Stimulated activated CD4-positive, alpha-beta T cell treated with anti-CD3 and anti-CD28 coated beads, TNF-alpha, amount 100 ng/mL, for 24 hours (primary cell): Measurements from ENCODE around the gene CAV3.

Source experiments
- DNase-seq, 3 experiments: peaks; one replicate each; pipeline ENCODE4 v3.0.0-alpha.2; 2020; ENCODE audit warnings: low read depth in 3 of 3

CAV3 gene

GRCh38 chr3:8761866-8762265, 28.3 kb downstream of the CAV3 start:
- DNase-seq: no peak

- DNase-seq: no peak
Observed at GRCh38 chr3:8762607-8763377, 29.2 kb downstream of the CAV3 start.

DNA sequence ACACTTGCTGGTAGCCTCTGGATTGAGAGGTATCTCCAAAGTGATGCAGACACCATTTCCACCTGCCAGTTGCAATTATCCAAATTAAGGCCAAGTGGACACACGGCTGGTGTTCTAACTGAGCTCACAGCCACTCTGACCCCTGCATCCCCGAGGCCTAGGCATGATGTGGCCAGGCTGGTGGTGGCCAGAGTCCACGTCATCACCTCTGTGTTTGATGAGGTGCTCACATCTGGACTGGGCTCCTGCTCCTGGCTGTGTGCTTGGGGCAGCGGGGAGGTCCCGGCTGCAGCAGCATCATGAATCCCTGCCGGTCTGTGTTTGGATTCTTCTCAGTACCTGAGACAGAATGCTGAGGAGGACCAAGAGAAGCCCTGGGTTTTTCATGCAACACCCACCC, 30.9 kb downstream of the CAV3 start:
- DNase-seq: no peak

GRCh38 chr3:8765528-8765927, 31.9 kb downstream of the CAV3 start:
- no peak for DNase-seq

- no peak for DNase-seq
Observed at GRCh38 chr3:8766148-8766547, 32.5 kb downstream of the CAV3 start.

DNA sequence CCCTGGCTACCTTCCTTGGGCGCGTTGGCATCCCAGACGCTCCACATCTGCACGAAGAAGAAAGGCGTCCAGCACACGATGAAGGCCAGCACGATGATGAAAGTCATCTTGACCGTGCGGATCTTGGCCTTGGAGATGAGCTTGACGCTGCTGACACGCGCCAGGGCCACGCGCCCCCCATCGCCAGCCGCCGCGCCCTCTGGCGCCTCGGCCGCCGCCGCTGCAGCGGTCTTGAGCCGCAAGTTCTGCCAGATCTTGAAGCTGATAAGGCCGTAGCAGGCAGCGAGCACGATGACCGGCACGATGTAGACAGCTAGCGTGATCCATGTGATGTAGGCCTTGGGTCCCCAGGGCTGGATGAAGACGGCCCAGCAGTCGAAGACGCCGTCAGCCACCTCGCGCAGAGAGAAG, 33.7 kb downstream of the CAV3 start:
- DNase-seq: no peak

GRCh38 chr3:8767667-8768363, 34.2 kb downstream of the CAV3 start:
- peak in 1 of 3 experiments; percentile 25 for DNase-seq

DNA sequence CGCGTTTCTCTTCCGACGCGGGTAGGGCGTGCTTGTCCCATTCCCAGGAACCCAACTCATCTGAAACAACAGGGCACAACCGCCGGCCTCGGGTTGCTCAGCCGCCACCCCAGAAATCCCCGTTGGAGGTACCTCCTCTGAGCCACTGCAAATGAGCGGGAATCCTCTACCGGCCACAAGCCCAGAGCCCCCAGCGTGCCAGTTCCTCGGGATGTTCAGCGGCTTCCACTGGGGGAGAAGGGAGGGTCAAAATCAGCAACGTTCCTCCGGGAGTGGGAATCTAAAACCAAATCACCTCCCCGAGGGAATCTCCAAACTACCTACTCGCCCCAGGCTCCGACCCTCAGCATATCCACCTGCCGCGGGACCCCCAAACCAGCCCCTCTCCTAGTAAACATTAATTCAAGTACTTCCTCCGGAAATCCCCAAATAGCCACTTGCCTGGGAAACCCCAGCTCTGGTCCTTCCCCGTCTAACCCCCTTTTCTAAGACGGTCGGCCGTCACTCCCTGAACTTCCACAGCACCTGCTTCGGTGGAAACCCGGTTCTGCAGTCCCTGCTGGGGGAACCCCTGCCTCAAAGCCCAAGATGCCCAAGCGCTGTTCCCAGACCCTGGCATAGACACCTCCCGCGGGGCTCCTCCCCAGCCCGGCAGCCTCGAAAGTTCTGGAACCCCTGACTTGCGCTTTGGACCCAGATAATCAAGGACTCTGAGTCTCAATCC, 34.9 kb downstream of the CAV3 start:
- peak in 1 of 3 experiments; percentile 4 for DNase-seq

- peak in 2 of 3 experiments; percentile 24 to 57 for DNase-seq
Observed at GRCh38 chr3:8769088-8769822, 35.7 kb downstream of the CAV3 start, which contains the start of gene OXTR. TSS of gene OXTR (minus strand) at chr3:8769613. CDS start at chr3:8768187, 1,426 bp downstream.

DNA sequence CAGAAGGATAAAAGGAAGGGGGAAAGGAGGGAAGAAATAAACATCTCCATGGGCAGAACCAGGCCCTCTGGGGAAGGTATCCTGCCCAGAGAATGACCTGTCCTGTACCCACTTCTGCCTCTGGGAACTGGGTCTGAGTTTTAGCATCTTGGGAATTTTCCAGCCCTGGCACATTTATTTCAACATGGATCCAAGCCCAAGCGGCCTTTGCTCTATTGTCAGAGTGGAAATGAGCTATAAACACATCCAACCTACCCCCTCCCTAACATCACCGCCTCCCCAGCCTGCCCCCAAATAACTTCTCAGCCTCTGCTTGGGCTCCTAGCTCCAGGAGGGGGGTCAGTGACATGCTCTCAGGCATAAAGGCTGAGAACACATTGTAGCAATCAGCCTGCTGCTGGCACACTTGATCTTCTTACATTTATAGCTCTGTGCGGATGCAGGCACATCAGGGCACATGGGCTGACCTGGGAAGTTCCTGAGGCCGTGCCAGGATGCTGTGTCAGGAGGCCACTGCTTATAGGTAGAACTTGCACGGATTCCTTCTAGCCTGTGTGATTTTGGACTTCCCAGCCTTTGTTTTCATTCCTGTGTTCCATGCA, 40.4 kb downstream of the CAV3 start:
- no peak for DNase-seq

GRCh38 chr3:8775181-8775580, 41.6 kb downstream of the CAV3 start:
- no peak for DNase-seq

DNA sequence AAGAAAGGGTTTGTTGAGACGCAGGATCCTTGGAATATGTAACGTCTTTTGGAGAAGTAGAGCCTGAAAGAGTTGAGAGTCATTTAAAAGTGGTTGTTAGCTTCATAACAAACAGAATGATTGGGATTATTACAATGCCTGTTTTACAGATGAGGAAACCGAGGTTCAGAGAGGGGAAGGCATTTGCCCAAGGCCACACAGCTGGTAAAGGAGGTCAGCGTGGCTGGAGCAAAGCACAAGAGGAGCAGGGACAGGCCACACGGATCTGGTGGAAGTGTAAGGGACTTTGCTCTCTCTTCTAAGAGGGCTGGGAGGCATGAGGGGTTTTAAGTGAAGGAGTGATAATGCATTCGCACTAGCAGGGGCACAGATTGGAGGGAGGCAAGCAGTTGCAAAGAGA, 42.0 kb downstream of the CAV3 start:
- DNase-seq: no peak

GRCh38 chr3:8776406-8776805, 42.8 kb downstream of the CAV3 start:
- no peak for DNase-seq

GRCh38 chr3:8777201-8777977, 43.8 kb downstream of the CAV3 start:
- DNase-seq: no peak

DNA sequence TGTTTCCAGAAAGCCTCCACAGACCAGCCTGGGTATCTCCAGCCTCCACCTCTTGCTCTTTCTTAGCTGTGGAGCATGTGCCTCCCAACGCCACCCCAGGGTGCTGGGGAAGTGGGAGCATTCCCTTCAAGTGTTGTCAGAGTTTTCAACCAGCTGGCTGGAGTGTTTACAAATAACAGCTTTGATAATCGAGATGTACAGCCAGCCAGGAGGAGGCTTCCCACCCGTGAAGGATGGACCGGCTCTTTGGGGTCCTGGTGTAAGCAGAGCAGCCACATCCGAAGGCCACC, 44.3 kb downstream of the CAV3 start:
- DNase-seq: no peak

GRCh38 chr3:8778475-8778874, 44.9 kb downstream of the CAV3 start:
- no peak for DNase-seq

GRCh38 chr3:8780279-8780678, 46.7 kb downstream of the CAV3 start:
- no peak for DNase-seq

GRCh38 chr3:8784676-8785435, 51.3 kb downstream of the CAV3 start:
- no peak for DNase-seq

- DNase-seq: no peak
Observed at GRCh38 chr3:8790529-8790928, 56.9 kb downstream of the CAV3 start.

DNA sequence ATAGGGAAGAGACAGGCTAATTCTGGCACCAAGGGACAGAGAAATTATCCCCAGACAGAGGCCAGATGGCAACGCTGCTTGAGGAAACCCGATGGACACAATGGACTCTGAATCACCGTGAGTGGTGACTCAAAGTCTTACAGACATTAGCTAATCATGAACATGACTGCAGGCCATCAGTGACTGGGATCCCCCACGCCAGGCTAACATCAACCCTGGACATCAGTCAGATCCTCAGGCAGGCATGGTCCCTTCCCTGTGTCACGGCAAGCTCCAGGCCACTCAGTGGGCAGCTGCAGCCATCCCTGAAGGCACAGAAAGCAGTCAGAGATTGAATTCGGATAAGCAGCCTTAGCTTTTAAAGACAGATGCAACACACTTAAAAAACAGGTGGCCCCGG, 59.6 kb downstream of the CAV3 start:
- DNase-seq: no peak
